ENCODE results near the gene BAZ1B.
"Not testable (repeated sequence)": the region's sequence is repeated elsewhere in the genome, so short reads cannot be mapped to it uniquely, and the experiment has no call there.

BAZ1B gene

DNA sequence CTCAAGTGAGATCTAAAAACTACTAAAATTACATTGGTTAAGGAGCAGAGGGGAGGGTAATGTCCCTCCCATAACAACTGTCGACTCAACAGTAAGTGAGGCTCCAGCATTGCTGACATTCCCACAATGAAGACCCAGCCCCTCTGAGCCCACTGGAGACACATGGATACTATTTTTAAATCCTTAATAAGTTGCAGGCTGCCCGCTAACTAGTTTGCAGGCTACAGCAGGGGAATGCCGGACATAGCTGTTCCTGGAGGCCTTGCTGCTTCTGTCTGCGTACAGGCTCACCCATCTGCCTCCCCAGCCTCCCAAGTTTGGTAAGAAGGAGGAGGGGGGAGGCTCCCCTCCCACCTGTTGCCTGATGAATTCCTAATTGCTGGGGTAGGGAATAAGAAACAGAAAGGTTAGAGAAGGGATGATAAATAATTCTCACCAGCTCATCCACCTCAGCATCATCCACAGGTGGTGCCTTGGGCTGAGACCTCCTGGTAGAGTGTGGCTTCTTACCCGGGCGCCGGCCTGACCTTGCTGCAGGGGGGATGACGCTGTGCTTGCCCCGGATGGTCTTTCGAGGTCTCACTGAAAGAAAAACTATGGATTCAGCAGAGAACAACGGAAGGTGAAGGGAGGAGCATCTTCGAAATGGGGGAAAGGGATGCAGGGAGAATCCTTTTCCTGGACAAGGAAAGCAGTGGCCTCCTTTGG lies 78.4 kb downstream of the BAZ1B start:
- DNase-seq: no peak

GRCh38 chr7:73442903-73443500 lies 79.1 kb downstream of the BAZ1B start:
- no peak for DNase-seq

GRCh38 chr7:73442222-73442902 lies 79.7 kb downstream of the BAZ1B start:
- no peak for DNase-seq

GRCh38 chr7:73439410-73439704 lies 82.7 kb downstream of the BAZ1B start:
- no peak for DNase-seq

DNA sequence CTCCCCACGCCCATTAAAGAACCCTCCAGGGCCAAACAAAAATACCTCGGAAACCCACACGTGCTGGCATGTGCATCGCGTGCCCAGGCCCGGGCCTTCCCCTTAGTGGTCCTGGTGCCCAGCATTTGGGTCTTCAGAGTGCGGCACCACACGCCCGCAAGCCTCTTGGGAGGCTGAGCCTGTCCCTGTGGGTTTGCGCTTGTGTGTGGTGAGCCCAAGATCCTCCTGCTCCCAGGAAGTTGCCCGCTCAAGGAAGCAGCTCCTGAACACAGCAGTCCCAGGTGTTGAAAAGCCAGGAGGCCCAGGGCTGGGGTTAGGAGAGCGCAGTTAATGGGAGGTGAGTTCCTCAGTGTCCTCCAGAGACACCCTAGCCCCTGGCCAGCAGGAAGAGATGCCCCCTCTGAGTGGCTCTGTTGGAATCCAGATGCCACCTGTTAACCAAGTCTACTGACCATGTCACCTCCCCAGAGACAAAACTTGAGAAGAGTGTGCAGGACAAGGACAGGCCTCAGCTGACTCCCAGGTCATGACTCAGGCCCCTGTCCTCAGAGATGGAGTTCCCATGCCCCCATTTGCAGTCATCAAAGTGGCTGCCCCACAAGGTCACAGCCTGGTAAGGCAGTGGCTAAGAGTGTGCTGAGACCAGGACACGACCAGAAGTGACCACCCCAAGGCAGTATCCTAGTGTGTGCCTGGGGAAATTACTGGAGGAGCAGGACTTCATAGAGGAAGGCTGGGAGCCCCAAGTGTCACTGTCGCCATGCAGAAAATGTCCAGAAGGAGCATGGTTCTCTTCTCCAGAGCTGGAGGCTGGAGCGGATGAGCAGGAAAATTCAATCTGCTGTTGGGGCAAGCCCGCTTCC lies 83.3 kb downstream of the BAZ1B start:
- no peak for DNase-seq

DNA sequence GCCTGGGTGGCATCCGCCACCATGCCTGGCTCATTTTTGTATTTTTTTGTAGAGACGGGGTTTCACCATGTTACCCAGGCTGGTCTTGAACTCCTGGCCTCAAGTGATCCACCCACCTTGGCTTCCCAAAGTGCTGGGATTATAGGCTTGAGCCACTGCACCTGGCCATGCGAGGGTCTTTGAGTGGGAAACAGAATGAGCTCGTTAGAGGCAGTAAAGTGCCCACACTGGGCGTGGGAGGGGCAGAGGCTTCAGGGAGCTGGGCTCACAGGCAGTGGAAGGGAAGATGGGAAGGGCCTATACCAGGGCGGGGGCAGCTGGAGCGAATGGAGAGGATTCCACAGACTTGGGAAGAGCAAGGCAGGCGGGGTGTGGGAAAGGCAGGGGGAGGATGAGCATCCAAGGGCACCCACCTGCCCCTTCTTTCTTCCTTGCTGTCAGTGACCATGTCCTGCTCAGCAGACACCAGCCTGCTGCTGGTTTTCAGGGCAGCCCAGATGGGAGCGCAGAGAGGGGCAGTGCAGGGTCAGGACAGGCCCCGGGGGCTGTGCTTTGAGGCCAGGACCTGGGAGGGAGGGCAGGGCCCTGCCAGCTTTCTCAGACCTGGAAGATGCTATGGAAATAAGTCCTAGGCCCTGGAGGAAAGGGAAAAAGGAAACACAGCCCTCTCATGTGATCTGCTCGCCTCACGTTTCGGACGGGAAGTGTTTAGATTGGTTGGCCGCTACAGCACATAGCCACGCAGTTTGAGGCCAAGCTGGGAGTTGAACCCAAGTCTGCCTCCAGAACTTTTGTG lies 84.3 kb downstream of the BAZ1B start:
- no peak for DNase-seq

GRCh38 chr7:73437091-73437490 lies 85.0 kb downstream of the BAZ1B start:
- no peak for DNase-seq

DNA sequence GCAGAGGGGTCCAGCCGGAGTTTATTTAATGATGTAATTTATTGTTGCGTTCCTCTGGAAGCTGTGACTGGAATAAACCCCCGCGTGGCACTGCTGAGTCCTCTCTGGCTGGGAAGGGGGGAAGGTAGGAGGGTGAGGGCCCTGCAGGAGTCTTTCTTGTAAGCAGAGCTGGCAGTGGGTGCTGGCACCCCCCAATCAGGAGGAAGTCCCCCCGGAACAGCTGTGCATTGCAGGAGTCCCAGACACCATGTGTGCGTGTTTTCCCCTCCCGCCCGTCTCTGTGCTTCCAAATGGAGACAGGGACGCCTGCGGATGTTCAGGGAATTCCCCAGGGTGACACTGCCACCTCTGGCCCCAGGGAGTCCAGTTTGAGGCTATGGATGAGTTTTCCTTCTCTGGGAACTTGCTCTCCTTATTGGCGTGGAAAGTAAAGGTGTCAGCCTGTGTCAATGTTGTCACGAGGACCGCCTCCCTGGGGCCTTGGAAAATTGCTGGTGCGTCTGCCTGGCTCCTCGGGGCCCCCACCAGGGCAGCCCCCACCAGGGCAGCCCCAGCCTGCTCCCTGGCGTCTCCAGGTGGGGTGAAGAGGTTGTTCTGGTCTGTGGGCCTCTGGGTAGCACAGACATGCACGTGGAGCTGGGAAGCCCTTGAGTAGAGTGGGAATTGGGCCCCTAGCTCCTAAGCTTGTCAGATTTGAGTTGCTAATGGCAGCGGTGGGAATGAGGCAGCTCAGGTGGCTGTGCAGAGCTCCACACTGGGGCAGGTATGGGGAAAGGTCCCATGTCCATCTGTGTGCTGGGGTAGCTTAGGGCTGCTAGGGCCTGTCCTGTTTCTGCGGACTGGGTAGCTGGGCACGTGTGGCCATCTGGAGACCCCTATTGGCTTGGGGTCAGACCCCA lies 85.8 kb downstream of the BAZ1B start:
- DNase-seq: no peak

DNA sequence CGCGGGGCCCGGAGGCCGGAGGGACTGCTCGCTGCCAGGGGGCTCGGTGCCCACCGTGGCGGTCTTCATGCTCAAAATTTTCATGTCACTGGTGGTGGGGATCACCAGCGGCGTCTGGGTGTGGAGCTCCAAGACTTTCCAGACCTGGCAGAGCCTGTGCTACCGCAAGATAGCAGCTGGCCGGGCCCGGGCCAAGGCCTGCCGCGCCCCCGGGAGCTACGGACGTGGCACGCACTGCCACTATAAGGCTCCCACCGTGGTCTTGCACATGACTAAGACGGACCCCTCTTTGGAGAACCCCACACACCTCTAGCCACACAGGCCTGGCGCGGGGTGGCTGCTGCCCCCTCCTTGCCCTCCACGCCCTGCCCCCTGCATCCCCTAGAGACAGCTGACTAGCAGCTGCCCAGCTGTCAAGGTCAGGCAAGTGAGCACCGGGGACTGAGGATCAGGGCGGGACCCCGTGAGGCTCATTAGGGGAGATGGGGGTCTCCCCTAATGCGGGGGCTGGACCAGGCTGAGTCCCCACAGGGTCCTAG lies 86.6 kb downstream of the BAZ1B start:
- no peak for DNase-seq

GRCh38 chr7:73434701-73435069 lies 87.4 kb downstream of the BAZ1B start:
- no peak for DNase-seq

DNA sequence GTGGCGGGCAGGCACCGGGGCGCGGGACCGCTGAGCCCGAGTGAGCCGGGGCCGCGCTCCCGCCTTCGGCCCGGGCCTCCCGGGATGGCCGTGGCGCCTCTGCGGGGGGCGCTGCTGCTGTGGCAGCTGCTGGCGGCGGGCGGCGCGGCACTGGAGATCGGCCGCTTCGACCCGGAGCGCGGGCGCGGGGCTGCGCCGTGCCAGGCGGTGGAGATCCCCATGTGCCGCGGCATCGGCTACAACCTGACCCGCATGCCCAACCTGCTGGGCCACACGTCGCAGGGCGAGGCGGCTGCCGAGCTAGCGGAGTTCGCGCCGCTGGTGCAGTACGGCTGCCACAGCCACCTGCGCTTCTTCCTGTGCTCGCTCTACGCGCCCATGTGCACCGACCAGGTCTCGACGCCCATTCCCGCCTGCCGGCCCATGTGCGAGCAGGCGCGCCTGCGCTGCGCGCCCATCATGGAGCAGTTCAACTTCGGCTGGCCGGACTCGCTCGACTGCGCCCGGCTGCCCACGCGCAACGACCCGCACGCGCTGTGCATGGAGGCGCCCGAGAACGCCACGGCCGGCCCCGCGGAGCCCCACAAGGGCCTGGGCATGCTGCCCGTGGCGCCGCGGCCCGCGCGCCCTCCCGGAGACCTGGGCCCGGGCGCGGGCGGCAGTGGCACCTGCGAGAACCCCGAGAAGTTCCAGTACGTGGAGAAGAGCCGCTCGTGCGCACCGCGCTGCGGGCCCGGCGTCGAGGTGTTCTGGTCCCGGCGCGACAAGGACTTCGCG lies 88.0 kb downstream of the BAZ1B start:
- DNase-seq: no peak

DNA sequence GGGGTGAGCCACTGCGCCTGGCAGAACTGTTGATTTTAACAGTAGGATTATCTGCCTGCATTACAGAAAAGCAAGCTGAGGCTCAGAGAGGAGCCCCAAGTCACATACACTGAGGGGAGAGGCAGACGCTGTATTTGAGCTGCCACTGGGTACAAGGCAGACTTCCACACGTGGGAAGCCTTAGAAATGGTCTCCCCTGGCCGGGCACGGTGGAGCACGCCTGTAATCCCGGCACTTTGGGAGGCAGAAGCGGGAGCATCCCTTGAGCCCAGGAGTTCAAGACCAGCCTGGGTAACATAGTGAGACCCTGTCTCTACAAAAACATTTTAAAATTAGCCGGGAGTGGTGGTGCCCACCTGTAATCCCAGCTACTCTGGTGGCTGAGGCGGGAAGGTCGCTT lies 89.4 kb downstream of the BAZ1B start:
- DNase-seq: no peak

GRCh38 chr7:73431041-73431835 lies 90.9 kb downstream of the BAZ1B start:
- DNase-seq: no peak

- not testable (repeated sequence) for DNase-seq
Observed at GRCh38 chr7:73430540-73430939, 91.6 kb downstream of the BAZ1B start.

DNA sequence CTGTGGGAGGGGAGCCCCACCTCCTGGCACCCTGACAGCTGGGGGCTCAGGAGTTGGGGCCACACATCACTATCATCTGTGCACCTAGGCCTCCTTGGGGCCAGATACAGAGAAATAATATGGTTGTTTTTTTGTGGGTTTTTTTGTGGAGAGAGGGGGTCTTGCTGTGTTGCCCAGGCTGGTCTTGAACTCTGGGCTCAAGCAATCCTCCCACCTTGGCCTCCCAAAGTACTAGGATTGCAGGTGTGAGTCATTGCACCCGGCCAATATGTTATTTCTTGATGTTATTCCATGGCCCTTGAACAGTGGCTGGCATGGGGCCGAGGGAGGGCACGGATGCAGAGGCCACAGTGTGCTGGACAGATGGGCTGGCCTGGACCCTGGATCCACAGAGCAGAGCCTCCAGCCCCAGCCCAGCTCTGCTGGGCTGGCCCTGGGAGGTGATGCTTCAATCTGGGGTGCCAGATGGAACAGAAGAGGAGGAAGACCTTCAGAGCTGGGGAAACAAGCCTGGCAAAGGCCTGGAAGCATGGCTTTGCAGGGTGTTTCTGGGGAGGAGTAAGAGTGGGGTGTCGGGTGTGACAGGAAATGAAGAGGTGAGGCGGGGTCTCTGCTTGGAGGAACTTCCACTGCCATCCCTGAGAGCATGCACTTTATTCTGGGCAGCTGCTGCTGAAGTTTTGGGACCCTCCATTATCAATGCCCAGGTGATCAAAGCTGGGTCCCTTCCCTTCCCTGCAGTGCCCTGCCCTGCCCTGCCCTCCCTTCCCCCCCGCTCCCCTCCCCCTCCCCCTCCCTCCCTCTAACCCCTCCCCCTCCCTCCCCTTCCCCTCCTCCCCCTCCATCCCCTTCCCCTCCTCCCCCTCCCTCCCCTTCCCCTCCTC lies 92.2 kb downstream of the BAZ1B start:
- no peak for DNase-seq

DNA sequence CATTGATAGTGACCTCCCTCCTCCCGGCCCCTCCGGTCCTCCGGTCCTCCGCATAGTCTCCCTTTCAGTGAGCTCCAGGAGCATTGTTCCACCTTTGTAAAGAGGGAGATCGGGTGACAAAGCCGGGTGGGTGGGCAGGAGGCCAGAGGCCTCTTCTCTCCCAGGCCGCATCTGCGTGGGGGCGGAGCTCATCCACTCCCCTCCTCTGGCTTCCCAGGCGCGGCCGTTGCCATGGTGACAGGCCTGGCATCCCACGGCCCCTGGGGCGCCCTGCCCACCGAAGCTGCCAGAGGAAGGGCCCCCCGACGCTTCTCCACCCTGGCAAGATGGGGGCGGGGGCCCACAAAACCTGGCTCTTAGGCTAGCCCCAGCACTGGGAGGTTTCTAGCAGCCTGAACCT lies 92.9 kb downstream of the BAZ1B start:
- DNase-seq: no peak

DNA sequence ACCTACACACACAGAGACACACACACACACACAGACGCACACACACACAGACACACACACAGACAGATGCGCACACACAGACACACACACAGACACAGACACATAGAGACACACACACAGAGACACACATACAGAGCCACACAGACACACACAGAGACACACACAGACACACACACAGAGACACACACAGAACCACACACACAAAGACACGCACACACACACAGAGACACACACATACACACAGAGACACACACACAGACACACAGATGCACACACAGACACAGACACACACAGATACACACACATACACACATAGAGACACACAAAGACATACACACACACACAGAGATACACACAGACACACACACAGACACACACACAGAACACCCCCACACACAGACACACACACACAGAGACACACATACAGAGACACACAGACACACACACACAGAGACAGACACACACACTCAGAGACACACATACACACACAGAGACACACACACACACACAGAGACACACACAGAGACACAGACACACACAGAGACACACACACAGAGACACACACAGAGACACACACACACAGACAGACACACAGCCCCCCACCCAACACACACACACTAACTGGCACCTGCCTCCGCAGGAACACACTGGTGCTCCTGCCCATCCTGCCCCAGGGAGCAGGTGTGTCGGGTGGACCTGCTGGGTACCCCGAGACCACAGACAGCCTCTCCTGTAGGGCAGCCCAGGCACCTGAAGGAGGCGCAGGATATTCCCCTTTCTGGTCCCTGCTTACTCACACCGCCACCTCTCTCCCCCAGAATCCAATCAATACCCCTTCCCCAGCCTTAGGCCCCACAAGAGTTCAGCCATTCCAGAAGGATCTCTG lies 93.9 kb downstream of the BAZ1B start:
- DNase-seq: no peak

GRCh38 chr7:73426016-73426415 lies 96.1 kb downstream of the BAZ1B start:
- DNase-seq: no peak

All from activated CD4-positive, alpha-beta T cell treated with anti-CD3 and anti-CD28 coated beads, Interleukin-2, amount 50 U/mL, for 4 hours (primary cell).